Ascending aorta (tissue), 2 donors: ENCODE data around the gene SLCO2A1. TPM values are rescaled to one million over a fixed set of nuclear protein-coding genes. Genes with fewer than 3 reads are reported as not detected.

Experiments
- DNase-seq, 2 donors: peaks; one replicate each; pipeline ENCODE4 v3.0.0-alpha.2; 2019; ENCODE audit warnings: low spot score in 2 of 2
- H3K27ac ChIP-seq, 2 donors: fragments of 200-600 bp; sonication (generic); one replicate each; pipeline ENCODE4 v1.5.1; 2016 to 2017; ENCODE audit warnings: mild to moderate bottlenecking in 1 of 2
- H3K27me3 ChIP-seq: fragments of 200-600 bp; sonication (generic); one replicate; pipeline ENCODE4 v1.5.1; 2017
- H3K36me3 ChIP-seq, 2 donors: fragments of 200-600 bp; sonication (generic); one replicate each; pipeline ENCODE4 v1.5.1; 2016
- H3K4me1 ChIP-seq, 2 donors: fragments of 200-600 bp; sonication (generic); one replicate each; pipeline ENCODE4 v1.5.1; 2016 to 2017; ENCODE audit warnings: mild to moderate bottlenecking in 1 of 2
- H3K4me3 ChIP-seq, 2 donors: fragments of 200-600 bp; sonication (generic); one replicate each; pipeline ENCODE4 v1.5.1; 2016 to 2017; ENCODE audit warnings: mild to moderate bottlenecking in 1 of 2
- H3K9me3 ChIP-seq, 2 donors: fragments of 200-600 bp; sonication (generic); one replicate each; pipeline ENCODE4 v1.5.1; 2016
- CTCF ChIP-seq, 3 experiments: fragments of 200-600 bp in 2 of 3; fragments of 450-650 bp in 1 of 3; sonication (generic) in 2 of 3; IDR thresholded peaks; one replicate each; pipeline ENCODE4 v1.5.1; 2016 to 2019; ENCODE audit warnings: antibody characterized with exemption in 3 of 3, mild to moderate bottlenecking in 1 of 3, moderate library complexity in 1 of 3
- intact Hi-C: fragments of 100-400 bp; cut with DNase I; formaldehyde crosslinking; loops from one replicate; pipeline ENCODE4 v1.15.1; 2023
- total RNA-seq: library from RNA; depleted of rRNA; stranded (reverse); fragments of >200 nt; gene quantifications from one replicate; pipeline ENCODE4 v1.1.0, GENCODE V29; 2016

SLCO2A1 gene
- total RNA-seq, 1 donor from 2014 or later = 111 TPM

DNA sequence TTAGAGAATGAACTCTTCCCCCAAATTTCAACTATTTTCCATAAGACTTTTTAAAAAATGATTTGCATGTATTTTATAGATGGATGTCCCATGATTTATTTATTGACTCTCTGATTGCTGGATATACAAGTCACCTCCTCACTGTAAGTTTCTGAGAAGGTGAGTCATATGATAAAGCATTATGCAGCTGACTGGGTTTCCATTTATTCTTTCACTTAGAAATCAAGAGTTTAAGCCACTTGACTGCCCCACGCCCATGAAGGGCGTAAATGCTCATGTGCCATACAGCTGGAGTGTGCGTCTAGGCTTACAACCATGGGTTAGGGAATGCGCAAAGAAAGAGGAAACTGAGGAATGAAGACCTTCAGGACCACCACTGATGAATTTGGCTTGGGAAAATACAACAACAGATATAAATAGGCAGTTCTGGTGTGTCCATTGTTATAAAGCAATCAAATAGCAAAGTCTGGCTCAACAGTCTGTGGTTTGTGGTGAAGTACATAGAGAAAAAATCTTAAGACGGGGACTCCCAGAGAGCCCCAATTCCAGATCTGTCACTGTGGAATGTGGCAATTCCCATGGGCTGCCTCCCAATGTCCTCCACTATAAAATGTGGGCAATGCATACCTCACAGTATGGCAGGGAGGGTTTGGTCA lies 20.3 kb downstream of the SLCO2A1 start:
- TF ChIP-seq CTCF (IDR thresholded peaks at IDR 0.05) = no peak
- H3K27ac ChIP-seq = no peak overlapping the region
- H3K27me3 ChIP-seq = no peaks in the 10 kb centered on the region
- no peaks in the 10 kb centered on the region for H3K9me3 ChIP-seq
- no peak for DNase-seq
- no peak overlapping the region for H3K4me3 ChIP-seq
- no peaks in the 10 kb centered on the region for H3K36me3 ChIP-seq
- no peaks in the 10 kb centered on the region for H3K4me1 ChIP-seq
- intact Hi-C loops = no loop called here

DNA sequence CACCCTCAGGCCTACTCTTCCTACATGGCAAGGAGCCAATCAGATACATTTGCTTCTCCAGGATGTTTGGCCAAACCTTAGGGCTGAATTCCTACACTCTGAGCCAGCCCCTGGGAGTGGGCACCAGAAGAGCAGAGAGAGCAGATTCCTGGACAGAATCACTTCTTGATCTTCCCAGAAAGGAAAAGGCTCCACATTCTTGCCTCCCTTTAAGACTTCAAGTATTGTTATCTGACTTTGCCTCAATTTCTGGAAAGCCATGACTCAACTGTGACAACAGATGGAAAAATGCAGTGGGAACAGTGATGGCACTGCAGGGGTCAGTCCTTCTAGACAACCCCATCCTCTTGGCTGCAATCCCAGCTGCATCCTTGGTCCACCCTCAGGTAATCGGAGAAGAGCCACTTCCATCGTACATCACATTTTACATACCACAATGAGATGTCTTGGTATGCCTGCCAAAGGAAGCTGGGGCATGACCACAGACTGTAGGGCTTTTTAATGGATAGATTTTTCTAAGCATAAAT lies 21.0 kb downstream of the SLCO2A1 start:
- intact Hi-C loops = no loop called here
- DNase-seq = no peak

GRCh38 chr3:134007819-134008218 lies 21.9 kb downstream of the SLCO2A1 start:
- Histone ChIP-seq H3K9me3 (no peaks in the 10 kb centered on the region), H3K27ac (no peak overlapping the region), H3K36me3 (no peaks in the 10 kb centered on the region), H3K4me1 (no peaks in the 10 kb centered on the region), H3K27me3 (no peaks in the 10 kb centered on the region), H3K4me3 (no peak overlapping the region)
- intact Hi-C loops = no loop called here
- no peak for DNase-seq
- TF ChIP-seq CTCF (IDR thresholded peaks at IDR 0.05) = no peak

More for the DNA sequence above, 21.0 kb downstream of the SLCO2A1 start:
- Histone ChIP-seq H3K36me3 (no peaks in the 10 kb centered on the region), H3K9me3 (no peaks in the 10 kb centered on the region), H3K27ac (no peak overlapping the region), H3K4me3 (no peak overlapping the region), H3K27me3 (no peaks in the 10 kb centered on the region), H3K4me1 (no peaks in the 10 kb centered on the region)
- TF ChIP-seq CTCF (IDR thresholded peaks at IDR 0.05) = no peak

- no peak for TF ChIP-seq CTCF (IDR thresholded peaks at IDR 0.05)
- intact Hi-C loops = no loop called here
- Histone ChIP-seq H3K4me1 (no peaks in the 10 kb centered on the region), H3K9me3 (no peaks in the 10 kb centered on the region), H3K4me3 (no peak overlapping the region), H3K36me3 (no peaks in the 10 kb centered on the region), H3K27me3 (no peaks in the 10 kb centered on the region), H3K27ac (no peak overlapping the region)
- no peak for DNase-seq
Measured at GRCh38 chr3:134004841-134005240, 24.9 kb downstream of the SLCO2A1 start.

DNA sequence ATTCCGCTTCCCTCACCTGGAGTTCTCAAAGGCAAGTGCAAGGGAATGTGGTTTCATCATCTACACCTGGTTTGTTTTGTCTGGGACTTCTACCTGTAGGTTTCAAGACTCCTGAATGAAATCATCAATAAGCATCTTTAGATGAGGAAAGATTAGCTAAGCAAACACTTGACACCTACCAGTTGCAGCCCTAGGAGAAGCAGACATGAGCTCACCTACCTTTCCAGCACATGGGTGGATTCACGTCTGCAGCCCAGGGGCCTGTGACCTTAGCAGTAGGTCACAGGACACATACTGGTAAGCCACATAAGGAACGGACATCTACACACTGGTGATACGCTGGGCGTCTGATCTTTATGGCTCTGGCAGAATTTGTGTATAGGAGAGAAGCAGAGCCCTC lies 26.7 kb downstream of the SLCO2A1 start:
- Histone ChIP-seq H3K27ac (no peak overlapping the region), H3K4me1 (no peaks in the 10 kb centered on the region), H3K4me3 (no peak overlapping the region), H3K36me3 (no peaks in the 10 kb centered on the region), H3K27me3 (no peaks in the 10 kb centered on the region), H3K9me3 (no peaks in the 10 kb centered on the region)
- intact Hi-C loops = no loop called here
- no peak for DNase-seq
- no peak for TF ChIP-seq CTCF (IDR thresholded peaks at IDR 0.05)
